ENCODE data around the gene CELA2B.

The CELA2B gene

GRCh38 chr1:15443281-15443680, 32.6 kb upstream of the CELA2B start:
- POLR2A ChIA-PET (ENCODE audit: low non-redundant PET), result no interaction called here
- no peak for TF ChIP-seq CTCF (conservative IDR thresholded peaks at IDR 0.05; ENCODE audit: low read depth)
- no peak for DNase-seq (ENCODE audit: low spot score)
- CTCF ChIA-PET, result no interaction called here
- no peak overlapping the region for H3K27ac ChIP-seq

- no peak overlapping the region for H3K27ac ChIP-seq
- no peak for DNase-seq (ENCODE audit: low spot score)
- no peak for TF ChIP-seq CTCF (conservative IDR thresholded peaks at IDR 0.05; ENCODE audit: low read depth)
- ChIA-PET POLR2A (ENCODE audit: low non-redundant PET) (no interaction called here), CTCF (interaction anchor here (0.5 kb wide), 1 partner anchor 14 kb away, joined by 3 read pairs; no protein-coding TSS in a partner anchor)
Observed at GRCh38 chr1:15444468-15445389, 31.2 kb upstream of the CELA2B start.

GRCh38 chr1:15445390-15446122, 30.3 kb upstream of the CELA2B start:
- POLR2A ChIA-PET (ENCODE audit: low non-redundant PET), result no interaction called here
- no peak for DNase-seq (ENCODE audit: low spot score)
- CTCF ChIA-PET, result interaction anchor here (0.5 kb wide), 1 partner anchor 15 kb away, joined by 3 read pairs; no protein-coding TSS in a partner anchor
- no peak overlapping the region for H3K27ac ChIP-seq
- TF ChIP-seq CTCF (conservative IDR thresholded peaks at IDR 0.05; ENCODE audit: low read depth), result no peak

- no peak overlapping the region for H3K27ac ChIP-seq
- ChIA-PET POLR2A (ENCODE audit: low non-redundant PET) (no interaction called here), CTCF (interaction anchor here (0.7 kb wide), 1 partner anchor 12 kb away, joined by 3 read pairs; no protein-coding TSS in a partner anchor)
- no peak for DNase-seq (ENCODE audit: low spot score)
- TF ChIP-seq CTCF (conservative IDR thresholded peaks at IDR 0.05; ENCODE audit: low read depth), result no peak
Observed at GRCh38 chr1:15446212-15446611, 29.7 kb upstream of the CELA2B start.

- H3K27ac ChIP-seq, result no peak overlapping the region
- DNase-seq (ENCODE audit: low spot score), result no peak
- ChIA-PET POLR2A (ENCODE audit: low non-redundant PET) (no interaction called here), CTCF (no interaction called here)
- no peak for TF ChIP-seq CTCF (conservative IDR thresholded peaks at IDR 0.05; ENCODE audit: low read depth)
Observed at GRCh38 chr1:15448877-15449462, 26.9 kb upstream of the CELA2B start.

GRCh38 chr1:15449567-15449966, 26.3 kb upstream of the CELA2B start:
- TF ChIP-seq CTCF (conservative IDR thresholded peaks at IDR 0.05; ENCODE audit: low read depth), result no peak
- ChIA-PET POLR2A (ENCODE audit: low non-redundant PET) (no interaction called here), CTCF (interaction anchor here (0.7 kb wide), 1 partner anchor 13 kb away, joined by 3 read pairs; no protein-coding TSS in a partner anchor)
- H3K27ac ChIP-seq, result no peak overlapping the region
- DNase-seq (ENCODE audit: low spot score), result no peak

Data from RWPE1 (cell line).